Stomach (tissue), 9 donors: ENCODE data around the gene COMTD1. TPM values are rescaled to one million over a fixed set of nuclear protein-coding genes. Genes with fewer than 3 reads are reported as not detected.
"Not testable (repeated sequence)": the region's sequence is repeated elsewhere in the genome, so short reads cannot be mapped to it uniquely, and the experiment has no call there.

ENCODE experiments used
- DNase-seq, 2 donors: peaks; one replicate each; pipeline versions ENCODE4 v3.0.0 to v3.0.0-alpha.2; 2013 to 2019
- H3K27ac ChIP-seq, 5 donors: fragments of 200-600 bp in 4 of 5; sonication (generic) in 4 of 5; one replicate each; pipeline ENCODE4 v1.5.1; 2013 to 2019; ENCODE audit warnings: mild to moderate bottlenecking in 1 of 5, moderate library complexity in 1 of 5
- H3K27me3 ChIP-seq, 3 donors: fragments of 200-600 bp; sonication (generic); one replicate each; pipeline ENCODE4 v1.5.1; 2017 to 2019; ENCODE audit warnings: mixed run types in 1 of 3
- H3K36me3 ChIP-seq, 4 donors: fragments of 200-600 bp; sonication (generic); 1 replicate in 3 of 4; 2 replicates in 1 of 4; pipeline ENCODE4 v1.5.1; 2016 to 2019
- H3K4me1 ChIP-seq, 4 donors: fragments of 200-600 bp; sonication (generic); one replicate each; pipeline ENCODE4 v1.5.1; 2016 to 2019
- H3K4me3 ChIP-seq, 4 donors: fragments of 200-600 bp; sonication (generic) in 3 of 4; one replicate each; pipeline ENCODE4 v1.5.1; 2016 to 2019; ENCODE audit warnings: mild to moderate bottlenecking in 1 of 4
- H3K9me3 ChIP-seq, 4 donors: fragments of 200-600 bp; sonication (generic); one replicate each; pipeline ENCODE4 v1.5.1; 2016 to 2019
- EP300 ChIP-seq: sonication (generic); formaldehyde crosslinking; IDR thresholded peaks from one replicate; pipeline ENCODE4 v1.6.1; 2017; ENCODE audit warnings: antibody characterized with exemption
- POLR2A ChIP-seq, 4 donors: fragments of 450-650 bp; IDR thresholded peaks; one replicate each; pipeline ENCODE4 v1.6.1; 2016; ENCODE audit warnings: antibody characterized with exemption in 4 of 4, control low read depth in 2 of 4, mild to moderate bottlenecking in 1 of 4, moderate library complexity in 1 of 4
- POLR2AphosphoS5 ChIP-seq, 3 donors: sonication (generic); formaldehyde crosslinking; IDR thresholded peaks; one replicate each; pipeline ENCODE4 v1.6.1; 2016; ENCODE audit warnings: antibody characterized with exemption in 3 of 3
- WGBS, 5 donors: extraction: QIAGEN DNeasy Blood & Tissue Kit in 3 of 5; methylation state at CpG; one replicate each; pipeline versions ENCODE4 v1.1.5 to v1.1.7; 2013 to 2018; 5-methylcytosine and 5-hydroxymethylcytosine counted together
- intact Hi-C: fragments of 100-400 bp; cut with DNase I; formaldehyde crosslinking; loops from one replicate; pipeline ENCODE4 v1.15.1; 2023; ENCODE audit warnings: low total_unique reads
- polyA plus RNA-seq, 3 donors: library from polyadenylated mRNA; stranded (reverse); fragments of 200-250 nt; gene quantifications; one replicate each; pipeline ENCODE4 v1.2.3, GENCODE V29; 2013
- total RNA-seq, 5 donors: library from RNA; depleted of rRNA; stranded (reverse); fragments of >200 nt; gene quantifications; one replicate each; pipeline versions ENCODE4 v1.1.0 to v1.2.3, GENCODE V29; 2014 to 2016
- TF ChIP-seq, protein P1 (sequence below), 7 experiments: fragments of 450-650 bp in 4 of 7; fragments of 200-600 bp in 3 of 7; sonication (generic) in 3 of 7; IDR thresholded peaks; one replicate each; pipeline ENCODE4 v1.5.1; 2016 to 2019; ENCODE audit warnings: antibody characterized with exemption in 7 of 7, control low read depth in 2 of 7, mild to moderate bottlenecking in 1 of 7
- donor health status: healthy with polysubstance abuse.
- donor health status: Bipolar disorder and iron deficiency.
- donor health status: healthy.

COMTD1 gene
- total and polyA plus RNA-seq, 8 donors: 15.4 to 446 (median 119) TPM

DNA sequence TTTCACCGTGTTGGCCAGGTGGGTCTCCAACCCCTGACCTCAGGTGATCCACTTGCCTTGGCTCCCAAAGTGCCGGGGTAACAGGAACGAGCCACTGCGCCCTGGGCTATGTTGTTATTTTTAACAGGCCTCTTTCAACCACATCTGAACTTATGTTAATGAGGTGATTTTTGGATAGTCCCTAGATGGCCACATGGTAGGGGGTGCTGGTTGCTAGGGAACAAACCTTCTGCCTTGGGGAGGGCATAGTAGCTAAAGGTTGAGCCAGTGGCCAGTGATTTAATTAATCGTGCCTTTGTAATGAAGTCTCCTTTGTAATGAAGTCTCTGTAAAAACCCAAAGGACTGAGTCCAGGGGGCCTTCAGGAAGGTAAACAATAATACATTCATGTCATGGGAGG is 9.1 kb downstream of the COMTD1 start:
- TF ChIP-seq POLR2AphosphoS5 (IDR thresholded peaks at IDR 0.05): no peak
- TF ChIP-seq, protein P1, sequence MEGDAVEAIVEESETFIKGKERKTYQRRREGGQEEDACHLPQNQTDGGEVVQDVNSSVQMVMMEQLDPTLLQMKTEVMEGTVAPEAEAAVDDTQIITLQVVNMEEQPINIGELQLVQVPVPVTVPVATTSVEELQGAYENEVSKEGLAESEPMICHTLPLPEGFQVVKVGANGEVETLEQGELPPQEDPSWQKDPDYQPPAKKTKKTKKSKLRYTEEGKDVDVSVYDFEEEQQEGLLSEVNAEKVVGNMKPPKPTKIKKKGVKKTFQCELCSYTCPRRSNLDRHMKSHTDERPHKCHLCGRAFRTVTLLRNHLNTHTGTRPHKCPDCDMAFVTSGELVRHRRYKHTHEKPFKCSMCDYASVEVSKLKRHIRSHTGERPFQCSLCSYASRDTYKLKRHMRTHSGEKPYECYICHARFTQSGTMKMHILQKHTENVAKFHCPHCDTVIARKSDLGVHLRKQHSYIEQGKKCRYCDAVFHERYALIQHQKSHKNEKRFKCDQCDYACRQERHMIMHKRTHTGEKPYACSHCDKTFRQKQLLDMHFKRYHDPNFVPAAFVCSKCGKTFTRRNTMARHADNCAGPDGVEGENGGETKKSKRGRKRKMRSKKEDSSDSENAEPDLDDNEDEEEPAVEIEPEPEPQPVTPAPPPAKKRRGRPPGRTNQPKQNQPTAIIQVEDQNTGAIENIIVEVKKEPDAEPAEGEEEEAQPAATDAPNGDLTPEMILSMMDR (IDR thresholded peaks at IDR 0.05): no peak
- Histone ChIP-seq H3K27me3 (no peaks in the 10 kb centered on the region), H3K4me1 (peaks cover 57 to 90% (median 77%) of the 10 kb centered on the region in 4 donors), H3K4me3 (no peak overlapping the region), H3K9me3 (no peaks in the 10 kb centered on the region), H3K27ac (peak overlapping the region; percentile 18 to 92 (median 82)), H3K36me3 (peaks cover 32 to 87% (median 71%) of the 10 kb centered on the region in 4 donors)
- WGBS, 5 donors: 62 to 77% (median 71%) methylated on average over 5 of the region's 5 CpGs
- no peak for DNase-seq
- intact Hi-C loops: no loop called here

DNA sequence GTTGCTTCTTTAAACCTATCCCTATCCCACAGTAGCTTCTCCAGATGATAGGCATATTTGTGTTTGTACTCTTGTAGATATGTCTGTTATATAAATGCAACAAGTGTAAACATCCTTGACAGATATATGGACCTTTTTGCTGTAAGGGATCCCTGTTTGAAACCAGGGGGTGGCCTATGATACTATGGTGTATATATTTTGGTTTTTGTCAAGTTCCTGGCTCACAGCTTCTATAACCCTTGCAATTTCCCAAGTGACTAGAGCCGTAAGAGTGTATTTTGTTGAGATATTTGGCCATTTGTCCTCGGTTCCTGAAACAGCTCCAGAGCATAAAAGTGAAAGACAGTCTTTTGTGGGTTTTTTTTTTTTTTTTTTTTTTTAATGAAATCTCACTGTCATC is 9.7 kb downstream of the COMTD1 start:
- Histone ChIP-seq H3K36me3 (peaks cover 32 to 87% (median 71%) of the 10 kb centered on the region in 4 donors), H3K9me3 (no peaks in the 10 kb centered on the region), H3K4me3 (no peak overlapping the region), H3K4me1 (peaks cover 57 to 95% (median 77%) of the 10 kb centered on the region in 4 donors), H3K27ac (peak overlapping the region; percentile 78 to 92 (median 85)), H3K27me3 (no peaks in the 10 kb centered on the region)
- intact Hi-C loops: no loop called here
- no peak for TF ChIP-seq POLR2AphosphoS5 (IDR thresholded peaks at IDR 0.05)
- no peak for TF ChIP-seq POLR2A (IDR thresholded peaks at IDR 0.05)
- TF ChIP-seq EP300: no peak
- TF ChIP-seq, protein P1 (IDR thresholded peaks at IDR 0.05): no peak
- 25 to 53% (median 43%) methylated on average over 2 of the region's 2 CpGs for WGBS, 5 donors
- no peak for DNase-seq

- intact Hi-C loops: no loop called here
- H3K4me3 ChIP-seq: no peak overlapping the region
- TF ChIP-seq POLR2AphosphoS5 (IDR thresholded peaks at IDR 0.05) (no peak), POLR2A (IDR thresholded peaks at IDR 0.05) (no peak), EP300 (no peak)
- TF ChIP-seq, protein P1 (IDR thresholded peaks at IDR 0.05): no peak
- H3K27ac ChIP-seq: peak overlapping the region; percentile 11 to 92 (median 78)
- H3K36me3 ChIP-seq: peaks cover 46 to 87% (median 75%) of the 10 kb centered on the region in 4 donors
- no peaks in the 10 kb centered on the region for H3K27me3 ChIP-seq
- peak in 1 of 2 donors; percentile 2 for DNase-seq
- no peaks in the 10 kb centered on the region for H3K9me3 ChIP-seq
- H3K4me1 ChIP-seq: peaks cover 57 to 92% (median 72%) of the 10 kb centered on the region in 4 donors
- WGBS, 5 donors: 37 to 62% (median 49%) methylated on average over 2 of the region's 2 CpGs
Observed at GRCh38 chr10:75223507-75223906, 12.2 kb downstream of the COMTD1 start.

GRCh38 chr10:75221492-75221891 is 14.3 kb downstream of the COMTD1 start:
- H3K36me3 ChIP-seq: peaks cover 63 to 89% (median 84%) of the 10 kb centered on the region in 4 donors
- peaks cover 45 to 89% (median 64%) of the 10 kb centered on the region in 4 donors for H3K4me1 ChIP-seq
- H3K9me3 ChIP-seq, H3K27ac ChIP-seq, intact Hi-C loops, H3K27me3 ChIP-seq, H3K4me3 ChIP-seq: not testable (repeated sequence)
- peak in 1 of 2 donors; percentile 18 for DNase-seq
- 79 to 89% (median 84%) methylated on average over 8 of the region's 8 CpGs for WGBS, 5 donors

DNA sequence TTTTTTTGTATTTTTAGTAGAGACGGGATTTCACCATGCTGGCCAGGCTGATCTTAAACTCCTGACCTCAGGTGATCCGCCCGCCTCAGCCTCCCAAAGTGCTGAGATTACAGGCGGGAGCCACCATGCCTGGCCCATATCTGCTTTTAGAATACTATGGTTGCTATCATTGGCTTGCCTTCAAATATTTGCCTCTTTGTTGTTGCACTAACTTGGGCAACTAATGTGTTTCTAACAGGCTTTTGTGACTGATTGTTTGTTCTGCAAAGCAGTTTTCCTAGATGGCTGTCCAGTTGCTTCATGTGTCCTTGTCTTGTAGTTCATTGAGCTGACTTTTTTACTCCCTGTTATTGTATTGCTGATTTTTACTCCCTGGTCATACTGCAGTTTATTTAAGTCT is 15.5 kb downstream of the COMTD1 start:
- no peaks in the 10 kb centered on the region for H3K9me3 ChIP-seq
- no peak for DNase-seq
- H3K36me3 ChIP-seq: peaks cover 73 to 95% (median 91%) of the 10 kb centered on the region in 4 donors
- H3K4me3 ChIP-seq: no peak overlapping the region
- TF ChIP-seq EP300 (no peak), POLR2AphosphoS5 (IDR thresholded peaks at IDR 0.05) (no peak), POLR2A (IDR thresholded peaks at IDR 0.05) (no peak)
- TF ChIP-seq, protein P1 (IDR thresholded peaks at IDR 0.05): no peak
- peak overlapping the region in 1 of 5 donors; percentile 4 for H3K27ac ChIP-seq
- H3K4me1 ChIP-seq: peaks cover 40 to 89% (median 61%) of the 10 kb centered on the region in 4 donors
- intact Hi-C loops: no loop called here
- 42 to 79% (median 61%) methylated on average over 4 of the region's 4 CpGs for WGBS, 5 donors
- no peaks in the 10 kb centered on the region for H3K27me3 ChIP-seq
